SU-DHL-6 (cell line): ENCODE measurements around the gene TATDN2.

Source experiments
- CTCF ChIP-seq: fragments of 200-600 bp; sonication (generic); IDR thresholded peaks from one replicate; pipeline ENCODE4 v1.5.1; 2017; ENCODE audit warnings: antibody characterized with exemption, mild to moderate bottlenecking, low read length, moderate library complexity; ENCODE audit not compliant: insufficient read depth, poor library complexity, severe bottlenecking
- EZH2phosphoT487 ChIP-seq: fragments of 200-600 bp; sonication (generic), shearing (Covaris generic); conservative IDR thresholded peaks from 2 replicates; pipeline ENCODE4 v1.6.1; 2018; ENCODE audit warnings: mild to moderate bottlenecking, antibody characterized with exemption, low read length, moderate library complexity, mixed read lengths

GRCh38 chr3:10280177-10280529, 31.9 kb downstream of the TATDN2 start:
- no peak for TF ChIP-seq CTCF
- no peak for TF ChIP-seq EZH2phosphoT487
